Calu3 (cell line): ENCODE results near the gene CREBRF. TPM values are rescaled to one million over a fixed set of nuclear protein-coding genes. Genes with fewer than 3 reads are reported as not detected.
A peak's percentile ranks its signal among the peaks of the same experiment; 100 is the strongest.

Source experiments
- BruUV-seq: library from RNA; stranded (reverse); fragments of 400-500 nt; replicated peaks from 2 replicates; lab custom pipeline; 2021; lab: Mats Ljungman, UMichigan
- CTCF ChIA-PET: fragments of 300-600 bp; sonication (Branson Sonifier 250); formaldehyde crosslinking; loops from one replicate; lab custom pipeline; 2022; ENCODE audit warnings: antibody characterized with exemption; lab: Charles Lee
- DNase-seq: peaks from one replicate; pipeline ENCODE4 v3.0.0; 2022
- H3K27ac Mint-ChIP-seq: one replicate; pipeline ENCODE4 v1.8.0; 2022; ENCODE audit warnings: mixed read lengths; ENCODE audit not compliant: unreplicated experiment
- H3K27me3 Mint-ChIP-seq: one replicate; pipeline ENCODE4 v1.8.0; 2022; ENCODE audit warnings: mixed read lengths; ENCODE audit not compliant: unreplicated experiment
- H3K36me3 Mint-ChIP-seq: one replicate; pipeline ENCODE4 v1.8.0; 2022; ENCODE audit warnings: mild to moderate bottlenecking, moderate library complexity, mixed read lengths; ENCODE audit not compliant: insufficient read depth, unreplicated experiment
- H3K4me1 Mint-ChIP-seq: one replicate; pipeline ENCODE4 v1.8.0; 2022; ENCODE audit warnings: mild to moderate bottlenecking, low read depth, mixed read lengths; ENCODE audit not compliant: unreplicated experiment
- H3K4me3 Mint-ChIP-seq: one replicate; pipeline ENCODE4 v1.8.0; 2022; ENCODE audit warnings: mild to moderate bottlenecking, low read depth, moderate library complexity, mixed read lengths; ENCODE audit not compliant: unreplicated experiment
- H3K9me3 Mint-ChIP-seq: one replicate; pipeline ENCODE4 v1.8.0; 2022; ENCODE audit warnings: low read depth, mixed read lengths; ENCODE audit not compliant: unreplicated experiment
- intact Hi-C: fragments of 100-400 bp; cut with micrococcal nuclease; formaldehyde crosslinking; loops from one replicate; pipeline ENCODE4 v1.10.0; 2022; ENCODE audit not compliant: unreplicated experiment
- total RNA-seq: library from RNA; stranded (reverse); gene quantifications from 2 replicates; pipeline ENCODE4 v1.2.3, GENCODE V29; 2022
- TF ChIP-seq, protein P1 (sequence below): fragments of 200-600 bp; IDR thresholded peaks from one replicate; pipeline ENCODE4 v1.8.0; 2022; ENCODE audit warnings: antibody characterized with exemption; ENCODE audit not compliant: unreplicated experiment

Gene CREBRF
- total RNA-seq, 1 experiment from 2014 or later: 18.2 TPM

DNA sequence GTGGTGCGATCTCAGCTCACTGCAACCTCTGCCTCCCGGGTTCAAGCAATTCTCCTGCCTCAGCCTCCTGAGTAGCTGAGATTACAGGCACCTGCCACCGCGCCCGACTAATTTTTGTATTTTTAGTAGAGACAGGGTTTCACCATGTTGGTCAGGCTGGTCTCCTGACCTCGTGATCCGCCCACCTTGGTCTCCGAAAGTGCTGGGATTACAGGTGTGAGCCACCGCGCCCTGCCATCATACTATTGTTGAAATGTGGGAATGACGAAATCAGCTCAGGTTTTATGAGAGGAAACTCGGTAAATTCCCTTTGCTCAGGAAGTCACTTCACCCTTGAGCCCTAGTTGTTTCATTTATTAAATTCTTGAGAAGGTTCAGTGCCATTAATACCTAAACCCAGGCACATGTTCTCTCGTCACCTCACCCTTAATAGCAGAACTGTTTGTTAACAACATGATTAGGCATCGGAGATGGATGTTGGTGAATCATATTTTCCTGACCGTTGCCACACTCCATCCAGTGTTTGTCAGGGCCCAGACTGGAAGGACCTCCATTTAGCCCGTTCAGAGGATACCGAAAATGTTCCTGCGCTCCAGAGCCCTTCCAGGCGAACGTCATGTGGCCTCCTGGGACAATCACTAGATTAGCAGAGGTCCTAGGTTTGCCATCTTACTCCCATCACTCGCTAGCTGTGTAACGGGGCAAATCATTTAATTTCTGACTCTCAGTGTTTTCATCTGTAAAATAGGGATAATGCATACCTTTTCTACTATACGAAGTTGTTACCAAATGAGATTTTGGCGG, 20.0 kb upstream of the CREBRF start:
- CTCF ChIA-PET: interaction anchor here (1.0 to 1.3 kb wide), 3 partner anchors 19 to 53 kb away, joined by 3 to 6 read pairs (median 4); partner anchors contain the start of gene ATP6V0E1
- DNase-seq: no peak
- H3K9me3 Mint-ChIP-seq: peaks cover 3% of the 10 kb centered on the region

DNA sequence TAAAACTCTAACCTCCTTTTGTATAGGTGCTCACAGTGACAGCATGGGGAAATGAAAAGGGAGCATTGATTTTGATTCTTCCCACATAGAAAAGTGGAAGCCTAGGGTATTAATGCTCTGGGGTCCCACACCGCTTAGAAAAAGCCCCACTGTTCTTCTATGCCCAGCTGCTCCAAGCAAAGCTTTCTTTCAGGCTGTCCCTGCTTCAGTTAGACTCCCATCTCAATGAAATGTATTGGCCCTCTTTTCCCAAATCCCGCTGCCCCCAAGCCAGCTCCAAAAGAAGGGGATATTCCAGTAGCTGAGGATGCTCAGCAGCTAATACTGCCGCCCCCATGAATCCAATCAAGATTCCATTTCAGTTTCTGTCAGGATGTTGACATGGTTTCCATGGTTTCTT, 17.0 kb upstream of the CREBRF start:
- H3K27me3 Mint-ChIP-seq: no peaks in the 10 kb centered on the region
- H3K4me1 Mint-ChIP-seq: peaks cover 34% of the 10 kb centered on the region
- no TSS peak for BruUV-seq
- CTCF ChIA-PET: no interaction called here
- H3K9me3 Mint-ChIP-seq: peaks cover 3% of the 10 kb centered on the region
- peaks cover 45% of the 10 kb centered on the region for H3K36me3 Mint-ChIP-seq
- H3K4me3 Mint-ChIP-seq: no peak overlapping the region
- intact Hi-C loops: no loop called here
- TF ChIP-seq, protein P1, sequence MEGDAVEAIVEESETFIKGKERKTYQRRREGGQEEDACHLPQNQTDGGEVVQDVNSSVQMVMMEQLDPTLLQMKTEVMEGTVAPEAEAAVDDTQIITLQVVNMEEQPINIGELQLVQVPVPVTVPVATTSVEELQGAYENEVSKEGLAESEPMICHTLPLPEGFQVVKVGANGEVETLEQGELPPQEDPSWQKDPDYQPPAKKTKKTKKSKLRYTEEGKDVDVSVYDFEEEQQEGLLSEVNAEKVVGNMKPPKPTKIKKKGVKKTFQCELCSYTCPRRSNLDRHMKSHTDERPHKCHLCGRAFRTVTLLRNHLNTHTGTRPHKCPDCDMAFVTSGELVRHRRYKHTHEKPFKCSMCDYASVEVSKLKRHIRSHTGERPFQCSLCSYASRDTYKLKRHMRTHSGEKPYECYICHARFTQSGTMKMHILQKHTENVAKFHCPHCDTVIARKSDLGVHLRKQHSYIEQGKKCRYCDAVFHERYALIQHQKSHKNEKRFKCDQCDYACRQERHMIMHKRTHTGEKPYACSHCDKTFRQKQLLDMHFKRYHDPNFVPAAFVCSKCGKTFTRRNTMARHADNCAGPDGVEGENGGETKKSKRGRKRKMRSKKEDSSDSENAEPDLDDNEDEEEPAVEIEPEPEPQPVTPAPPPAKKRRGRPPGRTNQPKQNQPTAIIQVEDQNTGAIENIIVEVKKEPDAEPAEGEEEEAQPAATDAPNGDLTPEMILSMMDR: no peak
- no peak overlapping the region for H3K27ac Mint-ChIP-seq
- no peak for DNase-seq

More for the DNA sequence above, 20.0 kb upstream of the CREBRF start:
- Mint-ChIP-seq H3K4me3 (peak overlapping the region; percentile 18), H3K36me3 (peaks cover 46% of the 10 kb centered on the region), H3K27me3 (no peaks in the 10 kb centered on the region), H3K4me1 (peaks cover 26% of the 10 kb centered on the region), H3K27ac (peak overlapping the region; percentile 73)
- TF ChIP-seq, protein P1: no peak
- BruUV-seq: no TSS peak
- intact Hi-C loops: no loop called here

DNA sequence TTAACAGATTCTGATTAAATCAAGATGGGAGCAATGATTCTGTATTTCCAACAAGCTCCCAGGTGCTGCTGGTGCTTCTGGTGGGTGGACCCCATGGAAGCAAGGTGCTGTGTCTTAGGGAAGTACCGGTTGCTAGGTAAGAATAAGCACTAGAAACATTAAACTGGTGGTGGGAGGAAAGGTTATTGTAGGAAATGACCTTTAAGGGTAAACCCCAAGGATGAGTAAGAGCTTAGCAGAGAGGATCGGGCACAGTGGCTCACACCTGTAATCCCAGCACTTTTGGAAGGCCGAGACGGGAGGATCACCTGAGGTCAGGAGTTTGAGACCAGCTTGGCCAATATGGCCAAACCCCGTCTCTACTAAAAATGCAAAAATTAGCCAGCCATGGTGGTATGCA, 16.2 kb upstream of the CREBRF start:
- no peaks in the 10 kb centered on the region for H3K27me3 Mint-ChIP-seq
- BruUV-seq: no TSS peak
- TF ChIP-seq, protein P1: no peak
- CTCF ChIA-PET: interaction anchor here (0.6 kb wide), 2 partner anchors 80 to 740 kb away, joined by 3 read pairs; no protein-coding TSS in a partner anchor
- intact Hi-C loops: no loop called here
- peaks cover 26% of the 10 kb centered on the region for H3K4me1 Mint-ChIP-seq
- H3K4me3 Mint-ChIP-seq: no peak overlapping the region
- peak overlapping the region; percentile 36 for H3K27ac Mint-ChIP-seq
- peaks cover 38% of the 10 kb centered on the region for H3K36me3 Mint-ChIP-seq
- no peak for DNase-seq
- peaks cover 3% of the 10 kb centered on the region for H3K9me3 Mint-ChIP-seq

DNA sequence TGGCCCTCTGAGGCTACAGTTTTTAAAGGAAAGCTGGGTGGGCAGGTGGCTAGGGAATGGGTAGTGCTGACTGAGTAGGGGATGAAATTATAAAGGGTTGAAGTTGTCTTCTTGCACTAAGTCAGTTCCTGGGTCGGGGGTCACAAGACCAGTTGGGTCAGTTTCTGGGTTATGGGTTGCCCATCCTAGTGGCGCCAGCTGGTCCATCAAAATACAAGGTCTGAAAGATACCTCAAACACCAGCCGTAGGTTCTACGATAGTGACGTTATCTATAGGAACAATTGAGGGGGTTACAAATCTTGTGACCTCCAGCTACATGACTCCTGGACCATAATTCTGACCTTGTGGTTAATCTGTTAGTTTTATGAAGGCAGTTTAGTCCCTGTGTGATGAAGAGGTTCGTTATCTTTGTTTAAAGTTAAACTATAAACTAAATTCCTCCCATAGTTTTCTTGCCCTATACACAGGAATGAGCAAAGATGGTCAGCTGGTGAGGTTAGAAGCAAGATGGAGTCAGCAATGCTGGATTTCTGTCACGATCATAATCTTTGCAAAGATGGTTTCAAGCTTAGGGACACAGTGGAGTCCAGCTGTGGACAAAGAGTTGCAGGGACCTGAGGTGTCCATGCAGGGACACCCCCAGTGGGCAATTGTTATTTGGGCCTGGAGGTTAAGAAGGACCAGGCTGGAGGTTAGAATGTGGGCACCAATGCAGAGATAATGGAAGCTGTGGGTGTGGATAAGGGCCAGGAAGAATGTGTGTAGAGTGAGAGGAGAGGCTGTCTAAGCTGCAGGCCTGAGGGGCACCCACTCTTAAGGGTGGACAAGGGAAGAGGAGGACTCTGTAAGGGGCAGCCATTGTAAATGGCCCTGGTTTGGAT, 14.0 kb upstream of the CREBRF start:
- Mint-ChIP-seq H3K4me1 (peaks cover 8% of the 10 kb centered on the region), H3K36me3 (peaks cover 19% of the 10 kb centered on the region), H3K27me3 (no peaks in the 10 kb centered on the region), H3K4me3 (no peak overlapping the region), H3K27ac (no peak overlapping the region), H3K9me3 (peaks cover 3% of the 10 kb centered on the region)
- BruUV-seq: no TSS peak
- TF ChIP-seq, protein P1: no peak
- CTCF ChIA-PET: interaction anchor here (1.2 kb wide), 1 partner anchor 56 kb away, joined by 4 read pairs; no protein-coding TSS in a partner anchor
- intact Hi-C loops: no loop called here
- no peak for DNase-seq
